Stimulated activated CD4-positive, alpha-beta T cell treated with anti-CD3 and anti-CD28 coated beads, Interleukin-4, amount 100 ng/mL, for 4 hours (primary cell): ENCODE results near the gene CDYL2.
A peak's percentile ranks its signal among the peaks of the same experiment; 100 is the strongest.

Source experiments
- DNase-seq, 2 experiments: peaks; one replicate each; pipeline ENCODE4 v3.0.0-alpha.2; 2020

CDYL2 gene

DNA sequence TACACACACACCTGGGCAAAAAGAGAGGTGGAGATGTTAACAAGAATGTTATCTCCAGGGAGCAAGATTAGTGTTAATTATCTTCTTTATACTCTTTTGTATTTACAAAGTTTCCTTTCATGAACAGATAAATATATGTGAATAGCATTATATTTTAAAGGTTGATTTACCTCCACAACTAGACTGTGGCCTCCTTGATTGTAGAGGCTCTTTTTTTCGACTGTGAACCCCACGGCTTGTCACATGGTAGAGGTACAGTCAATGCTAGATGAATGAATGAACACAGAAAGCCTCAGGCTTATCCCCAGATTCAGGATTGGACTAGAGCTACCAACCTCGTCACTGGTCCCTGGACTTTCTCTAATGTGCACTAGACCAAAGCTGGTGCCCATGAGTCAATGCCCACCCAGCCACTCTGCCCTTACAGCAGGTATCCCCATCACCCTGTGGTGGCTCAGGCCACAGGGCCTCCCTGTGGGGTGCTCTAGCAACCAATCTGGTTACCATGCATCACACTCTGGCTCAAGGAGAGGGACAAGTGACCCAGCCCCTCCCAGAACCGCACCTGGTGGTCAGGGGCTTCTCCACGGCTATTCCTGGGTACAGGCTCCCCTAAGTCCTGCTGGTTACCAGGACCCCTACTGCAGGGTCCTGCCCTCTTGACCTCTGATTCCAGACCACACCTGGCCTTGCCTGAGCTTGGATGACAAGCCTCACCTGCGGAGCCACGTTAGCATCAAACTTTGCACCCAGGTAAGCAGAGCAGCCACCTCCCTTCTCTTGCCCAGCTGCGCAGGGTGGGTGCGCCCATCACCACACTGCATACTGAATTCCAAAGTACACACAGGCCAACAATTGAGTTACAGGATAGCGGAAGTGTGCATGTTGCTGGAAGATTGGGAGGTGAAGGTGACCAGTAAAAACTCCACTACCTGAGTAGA is 101.0 kb downstream of the CDYL2 start:
- no peak for DNase-seq

DNA sequence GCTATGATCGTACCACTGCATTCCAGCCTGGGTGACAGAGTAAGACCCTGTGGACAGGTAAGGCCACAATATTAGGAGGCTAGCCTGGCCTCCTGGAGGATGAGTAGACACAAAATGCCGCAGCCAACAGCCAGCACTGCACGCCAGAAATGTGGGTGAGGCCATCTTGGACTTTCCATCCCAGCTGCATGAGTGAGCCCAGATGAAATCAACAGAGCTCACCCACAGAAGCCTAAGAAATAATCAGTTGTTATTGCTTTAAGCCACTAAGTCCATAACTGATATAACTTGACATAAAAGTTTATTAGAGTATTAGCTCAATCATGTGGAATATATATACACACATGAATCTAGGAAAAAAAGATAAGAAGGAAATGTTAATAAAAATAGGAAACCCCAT is 101.7 kb downstream of the CDYL2 start:
- DNase-seq: no peak

DNA sequence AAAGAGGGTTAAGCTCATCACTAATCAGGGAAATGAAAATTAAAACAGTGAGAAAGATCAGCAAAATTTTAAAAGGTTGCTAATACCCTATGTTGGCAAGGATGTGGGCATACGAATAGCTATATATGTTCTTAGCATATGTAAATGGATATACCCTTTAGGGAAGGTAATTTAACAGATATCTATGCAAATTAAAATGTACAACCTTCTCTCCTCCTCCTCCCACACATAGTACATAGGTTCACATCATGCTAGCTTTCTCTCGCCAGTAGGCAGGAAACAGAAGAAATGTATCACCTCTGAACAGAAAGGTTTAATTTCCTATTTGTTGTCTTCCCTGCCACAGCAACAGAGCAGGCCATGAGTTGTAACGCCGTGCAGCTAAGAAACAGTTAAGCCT is 103.8 kb downstream of the CDYL2 start:
- DNase-seq: no peak

DNA sequence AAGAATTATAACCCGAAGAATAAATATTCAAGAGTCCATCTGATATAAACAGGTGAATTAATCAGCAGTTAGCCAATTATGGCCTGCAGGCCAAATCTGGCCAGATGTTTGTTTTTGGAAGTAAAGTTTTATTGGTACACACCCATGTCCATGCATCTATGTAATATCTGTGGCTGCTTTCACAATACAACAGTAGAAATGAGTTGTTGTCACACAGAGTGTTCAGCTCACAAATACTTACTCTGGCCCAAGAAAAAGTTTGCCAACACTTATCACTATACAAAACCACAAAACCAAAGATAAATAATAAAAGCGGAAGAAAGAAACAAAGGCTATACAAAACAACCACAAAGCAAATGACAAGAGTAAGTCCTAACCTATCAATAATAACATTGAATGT is 109.4 kb downstream of the CDYL2 start:
- no peak for DNase-seq

DNA sequence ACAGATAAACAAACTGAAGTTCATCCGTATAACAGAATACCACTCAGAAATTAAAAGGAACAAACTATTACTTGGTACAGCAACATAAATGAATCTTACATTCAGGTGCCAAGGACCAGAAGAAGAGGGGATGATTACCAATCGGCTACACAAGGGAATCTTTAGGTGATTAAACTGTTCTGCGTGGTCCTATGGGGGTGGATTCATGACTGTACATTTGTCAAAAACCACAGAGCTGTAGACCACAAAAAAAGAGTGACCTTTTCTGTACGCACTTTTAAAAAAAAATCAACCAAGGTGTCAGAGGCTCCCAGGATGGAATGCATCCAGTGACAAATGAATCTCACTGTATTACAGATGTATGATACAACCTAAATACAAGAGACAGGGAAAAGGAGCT is 110.8 kb downstream of the CDYL2 start:
- no peak for DNase-seq

DNA sequence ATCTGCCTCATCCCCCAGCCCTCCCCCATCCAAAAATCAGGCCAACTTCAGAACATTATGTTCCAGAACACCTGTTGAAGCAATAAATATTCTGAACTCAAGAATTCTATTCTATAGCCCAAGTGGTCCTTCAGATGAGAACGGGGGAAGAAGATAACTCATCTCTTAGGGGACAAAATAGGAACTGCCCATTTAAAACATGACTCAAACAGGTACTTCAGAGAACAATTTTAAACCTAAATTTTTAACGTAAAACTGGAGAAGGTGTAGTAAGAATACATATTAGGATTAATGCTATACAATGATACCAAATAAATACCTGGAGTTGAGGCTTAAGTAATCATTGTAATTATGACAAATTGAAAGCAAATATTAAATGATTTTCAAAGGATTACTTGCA is 112.1 kb downstream of the CDYL2 start:
- DNase-seq: no peak

DNA sequence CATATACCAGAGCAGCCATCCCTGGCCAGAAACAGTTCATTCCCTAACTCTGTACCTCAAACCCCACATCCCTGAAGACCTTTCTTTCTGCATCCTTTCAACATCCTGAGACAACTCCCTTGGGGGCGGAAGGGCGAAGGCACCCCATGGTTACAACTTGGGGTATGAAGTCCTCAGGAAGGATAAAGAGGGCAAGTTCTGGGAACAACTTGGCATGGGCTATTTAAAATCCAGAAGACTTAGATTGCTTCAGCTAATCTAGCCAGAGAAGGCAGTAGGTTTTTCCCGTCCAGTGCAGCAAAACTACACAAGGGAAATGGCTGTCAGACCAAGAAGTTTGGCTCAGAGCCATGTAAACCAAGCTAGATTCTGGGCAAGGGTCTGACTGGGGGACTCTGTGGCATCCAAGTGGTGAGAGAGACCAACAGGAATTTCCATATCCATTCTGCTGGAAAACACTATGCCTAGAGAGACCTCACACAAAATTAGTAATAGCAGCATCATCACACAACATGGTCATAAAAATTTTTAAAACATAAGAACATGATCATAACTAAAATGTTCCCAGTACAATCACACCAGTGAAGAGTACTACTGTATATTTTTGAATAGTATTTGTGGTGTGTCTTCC is 113.2 kb downstream of the CDYL2 start:
- no peak for DNase-seq

DNA sequence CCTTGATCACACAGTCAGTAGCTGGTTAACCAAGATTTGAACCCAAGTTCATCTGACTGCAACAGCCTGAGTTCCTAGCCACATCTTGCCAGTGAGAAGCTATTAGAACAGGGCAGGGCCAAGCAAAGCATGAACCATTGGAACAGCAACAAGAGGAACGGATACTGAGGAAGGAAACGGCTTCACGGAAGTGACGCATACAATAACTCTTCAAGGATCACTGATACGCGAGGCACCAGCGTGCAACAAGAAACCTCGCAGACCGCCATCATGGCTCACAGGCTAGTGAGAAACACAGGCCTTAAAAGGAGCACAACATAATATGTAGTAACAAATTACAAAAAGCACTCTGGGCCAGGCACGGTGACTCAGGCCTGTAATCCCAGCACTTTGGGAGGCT is 114.9 kb downstream of the CDYL2 start:
- no peak for DNase-seq

DNA sequence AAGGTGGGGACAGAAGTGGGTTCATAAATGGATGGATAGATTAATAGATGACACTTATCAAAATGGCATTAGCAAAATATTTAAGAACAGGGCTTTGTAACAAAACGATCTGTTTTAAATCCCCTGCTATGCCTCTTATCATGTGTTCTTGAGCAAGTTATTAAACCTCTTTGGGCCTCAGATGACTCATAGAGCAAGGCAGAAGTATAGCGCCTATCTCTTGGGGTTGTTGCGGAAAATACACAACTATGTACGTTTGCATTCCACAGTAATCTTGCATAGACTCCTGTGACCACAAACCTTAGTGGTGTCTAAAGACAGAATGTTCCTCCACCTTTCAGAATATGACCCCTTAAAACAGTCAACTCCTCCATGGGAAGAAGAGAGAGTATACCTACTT is 116.8 kb downstream of the CDYL2 start:
- no peak for DNase-seq

DNA sequence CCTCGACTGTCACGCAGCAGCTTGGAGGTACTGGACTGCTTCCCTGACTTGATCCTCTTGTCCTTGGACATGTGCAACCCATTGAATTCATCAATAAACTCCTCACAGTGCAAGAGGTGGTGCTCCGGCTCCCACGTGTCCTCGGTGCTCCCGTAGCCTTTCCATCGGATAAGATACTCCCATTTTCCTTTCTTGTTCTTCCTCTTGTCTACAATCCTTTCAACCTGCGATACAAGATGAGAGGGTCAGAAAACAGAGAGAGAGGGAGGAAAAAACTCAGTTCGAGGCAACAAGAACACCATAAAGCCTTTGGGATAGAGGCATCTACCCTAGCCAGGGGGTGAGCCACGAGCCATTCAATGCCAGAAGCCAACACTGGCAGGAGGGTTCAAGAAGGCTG is 119.5 kb downstream of the CDYL2 start:
- no peak for DNase-seq

DNA sequence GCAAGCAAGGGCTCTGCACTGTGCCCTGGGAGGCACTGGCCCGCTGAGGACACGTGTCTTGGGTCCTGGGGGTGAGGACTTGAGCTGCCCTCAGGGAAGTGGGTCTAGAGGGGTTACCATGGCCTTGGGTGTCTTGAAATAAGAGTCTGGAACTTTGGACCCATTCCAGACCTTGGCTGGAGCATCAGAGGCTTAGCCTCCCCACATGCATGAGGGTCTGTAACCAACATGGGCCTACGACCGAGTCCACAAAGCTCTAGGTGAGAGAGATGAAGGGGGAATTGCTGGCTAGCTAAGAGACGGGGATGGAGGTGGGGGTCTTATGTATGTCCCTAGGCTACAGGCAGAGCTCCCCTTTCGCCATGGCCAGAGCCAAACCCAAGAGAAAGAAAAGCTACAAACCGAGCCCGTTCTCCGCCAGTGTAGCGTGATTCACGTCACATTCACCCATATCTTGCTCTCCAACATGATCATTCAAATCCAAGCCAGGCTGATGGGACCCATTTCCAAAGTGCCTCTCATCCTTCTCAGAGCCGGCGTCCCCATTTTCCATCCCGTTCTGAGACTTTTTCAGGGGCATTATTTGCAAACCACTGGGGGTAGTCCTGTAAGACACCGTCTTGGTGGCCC is 120.1 kb downstream of the CDYL2 start:
- DNase-seq: no peak

DNA sequence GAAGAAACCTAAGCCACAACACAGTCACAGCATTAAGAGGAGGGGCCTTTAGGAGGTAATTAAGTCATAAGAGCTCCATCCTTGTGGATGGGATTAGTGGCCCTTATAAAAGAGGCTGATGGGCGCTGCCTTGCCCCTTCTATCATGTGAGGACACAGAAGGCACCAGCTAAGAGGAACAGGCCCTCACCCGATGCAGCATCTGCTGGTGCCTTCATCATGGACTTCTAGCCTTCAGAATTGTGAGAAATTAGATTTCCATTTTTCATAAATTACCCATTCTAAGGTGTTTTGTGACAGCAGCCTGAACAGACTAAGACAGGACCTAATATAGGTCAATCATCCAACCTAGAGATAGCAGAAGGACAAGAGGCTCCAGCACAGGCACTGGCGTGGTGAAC is 120.8 kb downstream of the CDYL2 start:
- DNase-seq: no peak

DNA sequence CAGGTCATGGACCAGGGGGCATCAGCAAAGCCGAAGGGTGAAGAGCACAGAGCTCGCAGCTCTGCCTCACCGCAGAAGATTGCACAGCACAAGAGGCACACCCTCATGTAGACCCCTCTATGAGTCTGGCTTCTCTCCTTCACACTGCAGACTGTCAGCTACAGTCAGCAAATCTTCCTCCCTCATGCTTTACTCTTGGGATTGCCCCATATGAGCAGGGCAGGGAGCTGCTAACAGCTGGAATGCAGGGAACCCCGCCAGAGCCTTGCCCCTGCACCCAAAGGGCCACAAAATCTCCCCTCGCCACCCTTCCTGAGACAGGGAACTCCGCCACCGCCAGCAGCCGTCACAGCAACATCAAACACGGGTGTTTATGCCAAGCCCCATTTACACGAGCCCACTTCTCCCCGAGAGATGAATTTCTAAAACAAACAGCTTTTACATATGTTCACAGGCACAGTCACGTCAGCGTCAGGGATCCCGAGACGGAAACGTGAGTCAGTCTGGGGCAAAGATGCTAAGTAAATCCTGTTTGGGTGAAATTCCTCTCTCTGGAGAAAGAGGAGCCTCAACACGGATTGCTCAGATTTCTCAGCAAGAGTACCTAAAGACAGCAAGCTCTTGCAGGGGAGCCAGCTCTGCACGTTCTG is 121.9 kb downstream of the CDYL2 start:
- DNase-seq: no peak

DNA sequence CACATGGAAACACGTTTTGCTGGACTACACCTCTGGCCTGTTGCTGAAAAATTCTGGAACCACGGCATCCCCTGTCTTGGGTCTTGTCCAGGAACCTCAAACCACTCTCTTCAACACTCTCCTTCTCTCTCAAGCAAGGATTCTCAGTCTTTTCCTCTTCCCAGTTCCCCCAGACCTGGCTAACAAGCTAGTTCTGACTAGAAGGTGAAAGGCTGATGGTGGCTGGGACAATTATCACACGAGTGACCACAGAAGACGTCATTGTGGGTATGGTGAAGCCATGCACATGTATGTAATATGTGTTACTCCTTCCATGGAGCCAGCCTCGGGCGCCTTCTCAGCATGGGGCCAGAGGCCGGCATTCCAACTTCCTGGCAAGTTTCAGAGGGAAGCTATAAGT is 123.0 kb downstream of the CDYL2 start:
- no peak for DNase-seq

DNA sequence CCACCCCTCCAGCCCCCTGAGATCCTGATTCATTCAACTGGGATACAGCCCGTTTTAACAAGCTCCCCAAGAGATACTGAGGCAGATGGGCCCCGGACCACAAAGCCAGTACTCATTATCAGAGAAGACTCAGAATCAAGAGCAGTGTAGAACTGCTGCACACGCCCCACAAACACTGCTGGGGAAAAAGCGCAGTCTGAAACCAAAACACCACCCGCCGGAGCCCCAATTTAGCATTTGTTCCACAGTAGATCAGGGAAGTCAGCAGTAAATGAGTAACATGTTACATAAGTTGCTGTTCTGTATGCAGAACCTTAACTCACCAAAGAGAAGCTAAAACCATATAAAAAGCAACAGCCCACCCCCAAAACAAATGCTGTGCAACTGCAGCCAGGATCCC is 123.6 kb downstream of the CDYL2 start:
- DNase-seq: no peak

DNA sequence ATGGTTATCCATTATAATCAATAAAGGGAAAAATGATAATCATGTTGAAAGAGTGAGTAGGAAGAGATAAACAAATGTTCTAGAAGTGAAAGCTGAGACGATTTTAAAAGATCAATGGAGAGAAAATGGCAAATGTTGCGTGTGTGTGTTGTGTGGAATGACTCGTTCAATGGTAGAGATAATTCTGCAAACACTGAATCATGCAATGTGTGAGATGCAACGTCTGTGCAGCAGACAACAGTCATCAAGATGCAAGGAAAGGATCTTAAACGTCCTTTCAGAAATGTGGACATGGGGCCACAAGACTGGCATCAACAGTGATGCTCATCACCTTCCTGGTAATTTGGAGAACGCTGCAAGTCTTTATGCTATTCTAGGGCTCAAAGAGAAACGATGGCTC is 124.4 kb downstream of the CDYL2 start:
- no peak for DNase-seq

DNA sequence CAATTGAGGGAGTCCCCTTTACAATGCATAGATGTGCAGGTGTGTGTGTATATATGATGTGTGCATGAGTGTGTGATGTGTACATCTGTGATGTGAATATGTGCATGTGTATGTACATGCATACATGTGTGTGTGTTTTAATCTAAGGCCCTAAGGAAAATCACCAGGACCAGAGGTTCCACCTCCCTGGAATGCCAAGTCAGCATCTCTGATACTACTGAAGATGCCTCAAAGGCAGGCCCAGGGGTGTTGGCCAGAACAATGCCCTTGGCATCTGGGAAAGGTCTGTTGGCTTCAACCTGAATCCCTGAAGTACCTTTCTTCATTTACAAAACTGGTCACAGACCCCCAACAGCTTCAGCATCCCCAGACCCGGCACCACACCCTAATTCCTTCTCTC is 129.5 kb downstream of the CDYL2 start:
- DNase-seq: no peak

DNA sequence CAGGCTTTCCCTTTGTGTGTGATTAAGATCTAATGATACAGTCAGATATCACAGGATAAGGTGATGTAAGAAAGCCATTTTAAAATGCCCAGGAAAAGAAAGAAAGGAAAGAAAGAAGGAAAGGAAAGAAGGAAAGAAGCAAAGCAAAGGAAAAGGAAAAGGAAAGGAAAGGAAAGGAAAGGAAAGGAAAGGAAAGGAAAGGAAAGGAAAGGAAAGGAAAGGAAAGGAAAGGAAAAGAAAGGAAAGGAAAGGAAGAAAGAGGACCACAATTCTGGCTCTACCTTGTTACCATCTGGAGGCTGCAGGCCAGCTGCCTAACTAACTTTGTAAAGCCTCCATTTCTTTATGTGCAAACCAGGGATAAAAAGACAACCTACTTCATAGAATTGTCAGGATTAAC is 132.0 kb downstream of the CDYL2 start:
- no peak for DNase-seq

DNA sequence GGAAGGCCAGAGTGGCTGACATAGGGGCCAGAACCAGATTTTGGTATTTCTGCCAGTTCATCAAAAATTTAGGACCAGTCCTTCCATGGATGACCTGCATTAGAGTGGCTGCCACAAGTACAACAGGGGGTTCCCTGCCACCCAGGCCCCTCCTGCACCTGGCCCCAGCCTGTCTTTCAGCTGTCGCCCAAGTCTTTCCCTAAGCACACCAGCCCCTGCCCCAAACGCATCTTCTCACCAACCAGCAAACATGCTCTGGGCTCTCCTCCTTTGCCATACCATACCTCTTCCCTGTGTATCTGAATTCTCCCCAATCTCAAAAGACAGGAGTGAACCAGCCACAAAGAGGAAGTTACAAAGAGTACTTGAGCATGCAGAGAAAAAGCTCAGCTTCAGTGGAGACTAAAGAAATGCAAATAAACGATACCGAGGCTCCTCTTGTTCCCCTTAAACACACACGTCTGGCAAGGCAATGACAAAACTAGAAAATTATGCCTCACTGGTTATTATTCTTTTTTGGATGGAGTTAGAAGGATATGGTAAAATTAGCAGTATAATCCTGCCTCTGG is 133.0 kb downstream of the CDYL2 start:
- no peak for DNase-seq

DNA sequence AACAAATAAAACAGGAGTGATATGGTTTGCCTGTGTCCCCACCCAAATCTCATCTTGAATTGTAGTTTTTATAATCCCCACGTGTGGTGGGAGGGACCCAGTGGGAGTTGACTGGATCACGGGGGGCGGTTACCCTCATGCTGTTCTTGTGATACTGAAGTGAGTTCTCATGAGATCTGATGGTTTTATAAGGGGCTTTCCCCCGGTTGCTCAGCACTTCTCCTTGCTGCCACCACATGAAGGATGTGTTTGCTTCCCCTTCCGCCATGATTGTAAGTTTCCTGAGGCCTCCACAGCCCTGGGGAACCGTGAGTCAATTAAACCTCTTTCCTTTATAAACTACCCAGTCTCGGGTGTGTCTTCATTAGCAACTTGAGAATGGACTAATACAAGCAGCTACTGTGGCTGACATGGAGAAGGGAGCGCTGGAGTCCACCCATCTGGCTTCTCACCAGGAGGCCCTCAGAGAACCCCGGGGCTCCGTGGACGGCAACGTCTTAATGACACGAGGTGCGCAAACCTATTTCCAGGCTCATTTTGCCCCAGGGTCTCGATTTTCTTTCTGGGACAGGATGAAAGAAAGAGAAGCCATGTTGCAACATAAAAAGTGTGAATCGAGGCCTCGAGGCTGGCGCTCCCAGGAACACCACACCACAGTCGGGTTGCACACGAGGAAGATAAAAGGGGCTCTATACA is 134.1 kb downstream of the CDYL2 start:
- peak; percentile 12 to 51 for DNase-seq

DNA sequence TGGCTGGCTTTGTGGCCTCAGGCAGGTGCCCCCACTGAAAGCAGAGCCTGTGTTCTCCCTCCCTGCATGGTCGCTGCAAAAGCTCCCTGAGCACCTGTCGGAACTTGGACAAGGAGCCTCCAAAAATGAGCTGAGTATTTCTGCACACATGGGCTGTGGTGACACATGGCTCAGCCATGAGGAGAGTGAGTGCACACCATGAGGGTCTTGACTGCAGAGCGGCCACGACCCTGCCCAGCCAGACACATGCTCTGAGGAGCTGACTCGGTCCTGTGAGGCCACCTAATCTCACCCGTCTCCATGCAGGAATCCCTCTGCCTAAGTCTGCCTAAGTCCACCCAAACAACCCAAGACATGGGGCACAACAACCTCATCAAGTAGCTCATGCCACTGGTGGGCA is 134.7 kb downstream of the CDYL2 start:
- DNase-seq: no peak

DNA sequence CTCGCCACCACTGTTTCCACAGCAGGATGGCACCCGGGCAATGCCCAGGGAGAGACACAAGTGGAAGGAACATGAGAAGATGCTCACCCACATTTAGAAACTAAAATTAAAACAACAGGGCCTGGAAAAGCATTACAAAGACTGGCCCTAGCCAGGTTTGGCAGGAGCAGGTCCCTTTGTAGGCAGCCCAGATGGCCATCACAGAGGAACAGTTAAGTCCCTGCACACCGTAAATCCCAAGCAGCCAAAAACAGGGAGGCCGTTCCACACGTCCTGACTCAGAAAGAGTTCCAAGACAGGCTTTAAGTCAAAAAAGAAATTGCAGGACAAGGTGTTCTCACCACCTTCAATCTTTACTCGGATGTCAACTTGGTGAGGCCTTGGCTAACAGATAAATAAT is 136.5 kb downstream of the CDYL2 start:
- DNase-seq: no peak

DNA sequence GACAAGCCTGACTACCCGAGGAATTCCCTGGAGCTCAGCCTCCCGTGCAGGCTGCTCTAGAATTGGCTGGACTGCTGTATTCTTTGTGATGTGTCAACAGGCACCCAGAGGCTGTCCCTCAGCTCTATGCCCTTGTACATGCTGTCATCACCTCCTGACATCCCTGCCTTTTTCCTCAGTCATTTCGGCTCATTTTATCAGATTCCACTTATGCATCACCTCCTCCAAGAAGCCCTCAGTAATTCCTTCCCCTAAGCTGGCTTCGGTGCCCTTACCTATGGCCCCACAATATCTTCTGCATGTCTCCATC is 137.2 kb downstream of the CDYL2 start:
- DNase-seq: no peak
